H1 (cell line): ENCODE data around the gene PRELID2. TPM values are rescaled to one million over a fixed set of nuclear protein-coding genes. Genes with fewer than 3 reads are reported as not detected.

Source experiments
- CTCF ChIA-PET: fragments of 300-600 bp; sonication (Branson Sonifier 250); formaldehyde crosslinking; loops from one replicate; lab custom pipeline; 2021; ENCODE audit not compliant: partially characterized antibody; lab: Charles Lee
- POLR2A ChIA-PET: fragments of 300-600 bp; sonication (Branson Sonifier 250); formaldehyde crosslinking; loops from one replicate; lab custom pipeline; 2021; ENCODE audit warnings: inconsistent platforms; ENCODE audit not compliant: partially characterized antibody; lab: Charles Lee
- DNase-seq, 2 experiments: peaks; one replicate each; pipeline versions ENCODE4 v3.0.0 to v3.0.0-alpha.2; 2010 to 2022; ENCODE audit warnings: low spot score in 2 of 2, low read depth in 1 of 2, mixed read lengths in 1 of 2
- FAIRE-seq: peaks from 2 replicates; lab custom pipeline; 2011; peaks lifted over from hg19 to GRCh38; lab: Jason Lieb, UNC
- H2AFZ ChIP-seq: 2 replicates; pipeline ENCODE4 v1.8.1; 2012; ENCODE audit warnings: low read length, inconsistent platforms
- H2AK5ac ChIP-seq: 2 replicates; pipeline ENCODE4 v1.6.1; 2013; ENCODE audit warnings: low read depth, low read length
- H2BK120ac ChIP-seq: replicated peaks from 2 replicates; pipeline ENCODE3; 2013; ENCODE audit warnings: low read depth, low read length, inconsistent platforms
- H2BK12ac ChIP-seq: 2 replicates; pipeline ENCODE4 v1.6.1; 2013; ENCODE audit warnings: low read depth, low read length
- H2BK15ac ChIP-seq: 2 replicates; pipeline ENCODE4 v1.6.1; 2013; ENCODE audit warnings: low read length
- H2BK20ac ChIP-seq: 2 replicates; pipeline ENCODE4 v1.6.1; 2013; ENCODE audit warnings: low read length
- H2BK5ac ChIP-seq: 2 replicates; pipeline ENCODE4 v1.6.1; 2013; ENCODE audit warnings: low read depth, low read length
- H3K14ac ChIP-seq: 2 replicates; pipeline ENCODE4 v1.6.1; 2013; ENCODE audit warnings: inconsistent platforms; ENCODE audit not compliant: insufficient read length
- H3K18ac ChIP-seq: 2 replicates; pipeline ENCODE4 v1.6.1; 2013; ENCODE audit warnings: low read length; ENCODE audit errors: extremely low read depth
- H3K23ac ChIP-seq: 2 replicates; pipeline ENCODE4 v1.6.1; 2013; ENCODE audit warnings: inconsistent platforms; ENCODE audit not compliant: insufficient read length
- H3K23me2 ChIP-seq: 2 replicates; pipeline ENCODE4 v1.6.1; 2013; ENCODE audit warnings: low read depth, low read length
- H3K27ac ChIP-seq: 2 replicates; pipeline ENCODE4 v1.6.1; 2011; ENCODE audit warnings: low read depth, low read length, inconsistent platforms
- H3K27me3 ChIP-seq, 4 experiments: replicated peaks in 1 of 4; 1 replicate in 1 of 4; 2 replicates in 3 of 4; pipeline versions ENCODE4 v1.6.1 to v1.8.1; 2011 to 2013; ENCODE audit warnings: low read length in 3 of 4, mild to moderate bottlenecking in 3 of 4, inconsistent platforms in 2 of 4, mixed read lengths in 2 of 4, moderate library complexity in 1 of 4; ENCODE audit not compliant: control insufficient read depth in 3 of 4, insufficient read depth in 3 of 4; ENCODE audit errors: extremely low read depth in 1 of 4
- H3K36me3 ChIP-seq, 4 experiments: 2 replicates each; pipeline versions ENCODE4 v1.6.1 to v1.8.1; 2011 to 2013; ENCODE audit warnings: mild to moderate bottlenecking in 4 of 4, low read length in 3 of 4, moderate library complexity in 2 of 4, control low read depth in 1 of 4, inconsistent platforms in 1 of 4; ENCODE audit not compliant: insufficient read depth in 4 of 4, control insufficient read depth in 2 of 4
- H3K4ac ChIP-seq: replicated peaks from 2 replicates; pipeline ENCODE3; 2013; ENCODE audit warnings: low read length, low read depth, mixed read lengths, inconsistent platforms; ENCODE audit not compliant: insufficient read length
- H3K4me1 ChIP-seq, 4 experiments: replicated peaks in 1 of 4; 1 replicate in 1 of 4; 2 replicates in 3 of 4; pipeline versions ENCODE4 v1.6.1 to v1.8.1; 2011 to 2013; ENCODE audit warnings: low read length in 3 of 4, inconsistent platforms in 2 of 4, mixed read lengths in 1 of 4; ENCODE audit not compliant: insufficient read depth in 4 of 4, control insufficient read depth in 3 of 4
- H3K4me2 ChIP-seq, 2 experiments: 2 replicates each; pipeline versions ENCODE4 v1.6.1 to v1.8.1; 2011 to 2013; ENCODE audit warnings: low read depth in 2 of 2, low read length in 2 of 2, control low read depth in 1 of 2, inconsistent platforms in 1 of 2, mild to moderate bottlenecking in 1 of 2; ENCODE audit not compliant: insufficient read depth in 1 of 2
- H3K4me3 ChIP-seq, 4 experiments: fragments of 200-600, 300-600 bp in 1 of 4; sonication (generic), shearing (Covaris generic), sonication (Bioruptor Twin) in 1 of 4; 2 replicates each; pipeline versions ENCODE4 v1.5.1 to v1.8.1; 2011 to 2016; ENCODE audit warnings: low read length in 4 of 4, low read depth in 3 of 4, control low read depth in 2 of 4, inconsistent platforms in 2 of 4, mild to moderate bottlenecking in 2 of 4, mixed read lengths in 1 of 4, moderate library complexity in 1 of 4; ENCODE audit not compliant: insufficient read depth in 2 of 4; ENCODE audit errors: extremely low read depth in 1 of 4
- H3K56ac ChIP-seq: replicated peaks from 2 replicates; pipeline ENCODE3; 2013; ENCODE audit warnings: low read depth, mild to moderate bottlenecking, mixed read lengths, low read length, inconsistent platforms; ENCODE audit not compliant: insufficient read length
- H3K79me1 ChIP-seq: 2 replicates; pipeline ENCODE4 v1.6.1; 2013; ENCODE audit warnings: low read depth, low read length, control low read depth
- H3K79me2 ChIP-seq, 2 experiments: 2 replicates each; pipeline versions ENCODE4 v1.6.1 to v1.8.1; 2012 to 2013; ENCODE audit warnings: low read length in 2 of 2, mild to moderate bottlenecking in 2 of 2, inconsistent platforms in 1 of 2; ENCODE audit not compliant: insufficient read depth in 2 of 2, control insufficient read depth in 1 of 2
- H3K9ac ChIP-seq, 4 experiments: replicated peaks in 1 of 4; 1 replicate in 1 of 4; 2 replicates in 3 of 4; pipeline versions ENCODE4 v1.6.1 to v1.8.1; 2011 to 2013; ENCODE audit warnings: low read depth in 3 of 4, low read length in 3 of 4, control low read depth in 2 of 4, mild to moderate bottlenecking in 2 of 4, moderate library complexity in 2 of 4, inconsistent platforms in 1 of 4; ENCODE audit errors: extremely low read depth in 1 of 4
- H3K9me3 ChIP-seq, 2 experiments: 2 replicates each; pipeline versions ENCODE4 v1.6.1 to v1.8.1; 2012 to 2013; ENCODE audit warnings: mild to moderate bottlenecking in 2 of 2, moderate library complexity in 2 of 2, control low read depth in 1 of 2, inconsistent platforms in 1 of 2, low read depth in 1 of 2, low read length in 1 of 2, mixed read lengths in 1 of 2; ENCODE audit not compliant: insufficient read depth in 2 of 2
- H4K20me1 ChIP-seq, 2 experiments: replicated peaks in 1 of 2; 2 replicates each; pipeline versions ENCODE3 to v1.8.1; 2011 to 2013; ENCODE audit warnings: inconsistent platforms in 2 of 2, low read length in 2 of 2, mild to moderate bottlenecking in 1 of 2; ENCODE audit not compliant: insufficient read depth in 2 of 2, control insufficient read depth in 1 of 2
- H4K5ac ChIP-seq: 2 replicates; pipeline ENCODE4 v1.6.1; 2013; ENCODE audit warnings: low read length, low read depth, mixed read lengths, inconsistent platforms; ENCODE audit not compliant: insufficient read length
- H4K8ac ChIP-seq: 2 replicates; pipeline ENCODE4 v1.8.0; 2013; ENCODE audit warnings: mild to moderate bottlenecking, moderate library complexity, low read length, inconsistent platforms; ENCODE audit not compliant: insufficient read depth; ENCODE audit errors: extremely low read depth
- H4K91ac ChIP-seq: replicated peaks from 2 replicates; pipeline ENCODE3; 2013; ENCODE audit warnings: low read length, mixed read lengths, inconsistent platforms; ENCODE audit not compliant: insufficient read length
- EGR1 ChIP-seq: IDR thresholded peaks from 2 replicates; pipeline ENCODE4 v1.6.1; 2011; ENCODE audit warnings: low read depth, low read length, borderline replicate concordance
- JUN ChIP-seq: IDR thresholded peaks from 2 replicates; pipeline ENCODE4 v1.6.1; 2011; ENCODE audit warnings: low read depth, mild to moderate bottlenecking, improper control_type of control experiment, low read length
- SP4 ChIP-seq: IDR thresholded peaks from 2 replicates; pipeline ENCODE4 v1.6.1; 2012; ENCODE audit warnings: low read length, inconsistent platforms
- WGBS, 2 experiments: shearing (Covaris generic) in 1 of 2; methylation state at CpG; one replicate each; pipeline versions ENCODE4 v1.1.6 to v1.1.7; 2013 to 2015; ENCODE audit warnings: low lambda C conversion rate in 2 of 2, mixed read lengths in 2 of 2, inconsistent platforms in 1 of 2, low coverage in 1 of 2, missing lambda C conversion rate in 1 of 2; ENCODE audit not compliant: insufficient replicate concordance in 2 of 2, insufficient coverage in 1 of 2, insufficient read length in 1 of 2; ENCODE audit errors: extremely low coverage in 1 of 2, missing lambda C conversion rate in 1 of 2; 5-methylcytosine and 5-hydroxymethylcytosine counted together
- polyA plus RNA-seq, 7 experiments: library from polyadenylated mRNA; depleted of rRNA in 3 of 7; stranded (reverse) in 5 of 7; unstranded in 2 of 7; fragments of >200 nt in 5 of 7; fragments of 200-250 nt in 2 of 7; gene quantifications; 1 replicate in 5 of 7; 2 replicates in 1 of 7; 4 replicates in 1 of 7; pipeline versions ENCODE4 v1.2.1 to v1.2.3, GENCODE V29; 2011 to 2013; ENCODE audit warnings: missing spikeins in 2 of 7, mixed read lengths in 2 of 7
- total RNA-seq: library from RNA; stranded (reverse); fragmentation: NEBNext Ultra II Directional; extraction: Animal tissue kit (Norgen Biotek cat#: 25700); gene quantifications from 2 replicates; pipeline ENCODE4 v1.2.1, GENCODE V29; 2021

The PRELID2 gene
- total and polyA plus RNA-seq, 2 of the 8 experiments (the other 6 are each of a cell fraction or from before 2014, with no cell fraction given), result 2.2 to 7.8 TPM

DNA sequence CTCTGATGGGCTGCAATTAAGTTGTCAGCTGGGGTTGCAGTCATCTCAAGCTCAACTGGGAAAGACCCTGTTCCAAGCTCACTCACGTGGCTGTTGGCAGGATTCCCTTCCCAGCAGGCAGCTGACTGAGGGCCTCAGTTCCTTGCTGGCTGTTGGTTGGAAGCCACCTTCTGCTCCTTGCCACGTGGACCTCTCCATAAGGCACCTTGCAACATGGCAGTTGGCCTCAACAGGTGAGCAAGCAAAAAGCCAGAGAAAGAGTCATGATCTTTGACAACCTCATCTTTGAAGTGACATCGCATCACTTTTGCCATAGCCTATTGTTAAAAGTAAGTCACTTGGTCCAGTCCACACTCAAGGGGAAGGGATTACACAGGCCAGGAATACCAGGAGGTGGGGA is 17.8 kb upstream of the PRELID2 start:
- no peak overlapping the region for H3K4me2 ChIP-seq
- FAIRE-seq (no peak), DNase-seq (no peak)
- ChIA-PET CTCF (interaction anchor here (0.9 kb wide), 1 partner anchor 11 kb away, joined by 3 read pairs; no protein-coding TSS in a partner anchor), POLR2A (no interaction called here)
- no peak overlapping the region for H3K18ac ChIP-seq
- no peak overlapping the region for H2AK5ac ChIP-seq
- H4K91ac ChIP-seq, result no peak overlapping the region
- no peak overlapping the region for H3K56ac ChIP-seq
- no peaks in the 10 kb centered on the region for H4K20me1 ChIP-seq
- no peaks in the 10 kb centered on the region for H3K9me3 ChIP-seq
- WGBS, 2 experiments, result 87% methylated on average over 3 of the region's 3 CpGs; no CpG with 5 or more reads in 1 of the 2 experiments
- H3K27me3 ChIP-seq, result no peaks in the 10 kb centered on the region
- no peak overlapping the region for H3K4ac ChIP-seq
- H2BK12ac ChIP-seq, result 0 out of 2 replicates have a peak overlapping the region, but pooled peaks have one; percentile 18
- H3K4me3 ChIP-seq, result no peak overlapping the region
- peaks cover 3 to 5% (median 3%) of the 10 kb centered on the region in 4 experiments; a peak in 5 of 7 replicates for H3K4me1 ChIP-seq
- peak overlapping the region; percentile 33; the same call in 1 of the 2 replicates for H2AFZ ChIP-seq
- no peak overlapping the region for H4K5ac ChIP-seq
- H2BK15ac ChIP-seq, result no peak overlapping the region
- 0 out of 2 replicates have a peak overlapping the region, but pooled peaks have one; percentile 46 for H4K8ac ChIP-seq
- H2BK120ac ChIP-seq, result no peak overlapping the region
- H3K27ac ChIP-seq, result no peak overlapping the region
- H3K9ac ChIP-seq, result no peak overlapping the region
- H3K36me3 ChIP-seq, result no peaks in the 10 kb centered on the region
- TF ChIP-seq JUN, result no peak
- no peak for TF ChIP-seq SP4
- TF ChIP-seq EGR1, result no peak
- no peak overlapping the region for H2BK5ac ChIP-seq
- no peak overlapping the region for H2BK20ac ChIP-seq
- peaks cover 2% of the 10 kb centered on the region; the same call in 1 of the 2 replicates for H3K23me2 ChIP-seq
- no peak overlapping the region for H3K14ac ChIP-seq
- H3K23ac ChIP-seq, result no peak overlapping the region
- no peaks in the 10 kb centered on the region for H3K79me2 ChIP-seq
- no peaks in the 10 kb centered on the region for H3K79me1 ChIP-seq
